ENCODE results near the gene FNIP1. TPM values are rescaled to one million over a fixed set of nuclear protein-coding genes. Genes with fewer than 3 reads are reported as not detected.

The FNIP1 gene
- total and polyA plus RNA-seq, 9 of the 15 experiments (the other 6 are each of a cell fraction or from before 2014, with no cell fraction given), result 5.0 to 32.8 (median 18.4) TPM

GRCh38 chr5:131747180-131748105 is 49.4 kb downstream of the FNIP1 start (continued):
- TF ChIP-seq RBM34 (IDR thresholded peaks at IDR 0.05; ENCODE audit: borderline replicate concordance, insufficient read depth, low read length) (no peak), NCOA6 (IDR thresholded peaks at IDR 0.05) (peak; percentile 37; the same call in 1 of the 2 replicates), SMARCC2 (IDR thresholded peaks at IDR 0.05; ENCODE audit: low read depth) (peak; percentile 98), EP300 (IDR thresholded peaks at IDR 0.05; ENCODE audit: low read length) (peak; percentile 98), POLR2H (tag; IDR thresholded peaks at IDR 0.05; ENCODE audit: low read depth) (peak; percentile 71), GABPB1 (CRISPR knock-in tag; IDR thresholded peaks at IDR 0.05) (no peak), SLC30A9 (CRISPR knock-in tag; IDR thresholded peaks at IDR 0.05) (no peak), TAF15 (IDR thresholded peaks at IDR 0.05; ENCODE audit: low read depth, low read length) (no peak), ZFPM2 (CRISPR knock-in tag; IDR thresholded peaks at IDR 0.05) (no peak), ZC3H11A (IDR thresholded peaks at IDR 0.05; ENCODE audit: low read depth, low read length) (no peak), ZNF24 (IDR thresholded peaks at IDR 0.05) (no peak), HMGXB4 (CRISPR knock-in tag; IDR thresholded peaks at IDR 0.05) (no peak), ZNF644 (tag; IDR thresholded peaks at IDR 0.05; ENCODE audit: low read depth) (0 out of 2 replicates have a peak, but pooled peaks have one; percentile 31), MED1 (CRISPR knock-in tag; IDR thresholded peaks at IDR 0.05; ENCODE audit: borderline replicate concordance) (no peak), ZNF165 (CRISPR knock-in tag; IDR thresholded peaks at IDR 0.05; ENCODE audit: borderline replicate concordance) (no peak), SMARCA4 (IDR thresholded peaks at IDR 0.05) (peak; percentile 99), FOXP1 (CRISPR knock-in tag; IDR thresholded peaks at IDR 0.05) (no peak), HDGF (IDR thresholded peaks at IDR 0.05) (no peak), DMBX1 (CRISPR knock-in tag; IDR thresholded peaks at IDR 0.05; ENCODE audit: borderline replicate concordance) (no peak; the same call in 1 of the 2 replicates), TARDBP (IDR thresholded peaks at IDR 0.05) (no peak), ZNF639 (CRISPR knock-in tag; conservative IDR thresholded peaks at IDR 0.05 in 1 of 2, IDR thresholded peaks at IDR 0.05 in 1 of 2) (peak in 1 of 2 experiments; percentile 23; a peak in 1 of 4 replicates), ELF4 (CRISPR knock-in tag; IDR thresholded peaks at IDR 0.05) (no peak)
- TF ChIP-seq, protein P1, sequence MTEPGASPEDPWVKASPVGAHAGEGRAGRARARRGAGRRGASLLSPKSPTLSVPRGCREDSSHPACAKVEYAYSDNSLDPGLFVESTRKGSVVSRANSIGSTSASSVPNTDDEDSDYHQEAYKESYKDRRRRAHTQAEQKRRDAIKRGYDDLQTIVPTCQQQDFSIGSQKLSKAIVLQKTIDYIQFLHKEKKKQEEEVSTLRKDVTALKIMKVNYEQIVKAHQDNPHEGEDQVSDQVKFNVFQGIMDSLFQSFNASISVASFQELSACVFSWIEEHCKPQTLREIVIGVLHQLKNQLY (CRISPR knock-in tag; conservative IDR thresholded peaks at IDR 0.05), result no peak
- TF ChIP-seq, protein P2, sequence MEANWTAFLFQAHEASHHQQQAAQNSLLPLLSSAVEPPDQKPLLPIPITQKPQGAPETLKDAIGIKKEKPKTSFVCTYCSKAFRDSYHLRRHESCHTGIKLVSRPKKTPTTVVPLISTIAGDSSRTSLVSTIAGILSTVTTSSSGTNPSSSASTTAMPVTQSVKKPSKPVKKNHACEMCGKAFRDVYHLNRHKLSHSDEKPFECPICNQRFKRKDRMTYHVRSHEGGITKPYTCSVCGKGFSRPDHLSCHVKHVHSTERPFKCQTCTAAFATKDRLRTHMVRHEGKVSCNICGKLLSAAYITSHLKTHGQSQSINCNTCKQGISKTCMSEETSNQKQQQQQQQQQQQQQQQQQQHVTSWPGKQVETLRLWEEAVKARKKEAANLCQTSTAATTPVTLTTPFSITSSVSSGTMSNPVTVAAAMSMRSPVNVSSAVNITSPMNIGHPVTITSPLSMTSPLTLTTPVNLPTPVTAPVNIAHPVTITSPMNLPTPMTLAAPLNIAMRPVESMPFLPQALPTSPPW (CRISPR knock-in tag; IDR thresholded peaks at IDR 0.05), result no peak

Data from K562 (cell line).